NCI-H1694 treated with DMSO at 0.1 percent for 48 hours (cell line): ENCODE measurements around the gene CBX3.
A peak's percentile ranks its signal among the peaks of the same experiment; 100 is the strongest.
"Not testable (repeated sequence)": the region's sequence is repeated elsewhere in the genome, so short reads cannot be mapped to it uniquely, and the experiment has no call there.

Source experiments
- DNase-seq: peaks from one replicate; lab custom pipeline; 2025; lab: John Stamatoyannopoulos, UW

The CBX3 gene

GRCh38 chr7:26201247-26202018 lies at the start of gene CBX3:
CBX3 (plus strand) TSS chr7:26201745; CDS start chr7:26202999, 1,254 bp downstream.
- peak; percentile 93 for DNase-seq

- DNase-seq = peak; percentile 65
Measured at GRCh38 chr7:26151953-26152781, 49.4 kb upstream of the CBX3 start, which contains the start of gene NFE2L3. NFE2L3 (plus strand) TSS chr7:26152198; CDS start chr7:26152499, 301 bp downstream.

GRCh38 chr7:26152782-26153240 lies 48.7 kb upstream of the CBX3 start:
- not testable (repeated sequence) for DNase-seq

- no peak for DNase-seq
Measured at GRCh38 chr7:26153241-26153822, 48.2 kb upstream of the CBX3 start.

GRCh38 chr7:26153823-26154783 lies 47.4 kb upstream of the CBX3 start:
- DNase-seq = no peak

- DNase-seq = no peak
Measured at GRCh38 chr7:26155531-26156375, 45.8 kb upstream of the CBX3 start.

GRCh38 chr7:26156451-26157420 lies 44.8 kb upstream of the CBX3 start:
- DNase-seq = no peak

GRCh38 chr7:26157520-26158105 lies 43.9 kb upstream of the CBX3 start:
- DNase-seq = no peak

GRCh38 chr7:26159243-26159642 lies 42.3 kb upstream of the CBX3 start:
- no peak for DNase-seq

GRCh38 chr7:26160896-26161295 lies 40.6 kb upstream of the CBX3 start:
- DNase-seq = no peak

- no peak for DNase-seq
Measured at GRCh38 chr7:26162431-26162830, 39.1 kb upstream of the CBX3 start.

GRCh38 chr7:26163804-26164203 lies 37.7 kb upstream of the CBX3 start:
- DNase-seq = not testable (repeated sequence)

GRCh38 chr7:26165950-26166683 lies 35.4 kb upstream of the CBX3 start:
- no peak for DNase-seq

GRCh38 chr7:26166684-26167266 lies 34.8 kb upstream of the CBX3 start:
- DNase-seq = no peak

- no peak for DNase-seq
Measured at GRCh38 chr7:26167303-26167934, 34.1 kb upstream of the CBX3 start.

GRCh38 chr7:26168458-26169023 lies 33.0 kb upstream of the CBX3 start:
- DNase-seq = no peak

- DNase-seq = no peak
Measured at GRCh38 chr7:26169271-26169670, 32.3 kb upstream of the CBX3 start.
